ENCODE measurements around the gene ANKFN1.

Gene ANKFN1, protein sequence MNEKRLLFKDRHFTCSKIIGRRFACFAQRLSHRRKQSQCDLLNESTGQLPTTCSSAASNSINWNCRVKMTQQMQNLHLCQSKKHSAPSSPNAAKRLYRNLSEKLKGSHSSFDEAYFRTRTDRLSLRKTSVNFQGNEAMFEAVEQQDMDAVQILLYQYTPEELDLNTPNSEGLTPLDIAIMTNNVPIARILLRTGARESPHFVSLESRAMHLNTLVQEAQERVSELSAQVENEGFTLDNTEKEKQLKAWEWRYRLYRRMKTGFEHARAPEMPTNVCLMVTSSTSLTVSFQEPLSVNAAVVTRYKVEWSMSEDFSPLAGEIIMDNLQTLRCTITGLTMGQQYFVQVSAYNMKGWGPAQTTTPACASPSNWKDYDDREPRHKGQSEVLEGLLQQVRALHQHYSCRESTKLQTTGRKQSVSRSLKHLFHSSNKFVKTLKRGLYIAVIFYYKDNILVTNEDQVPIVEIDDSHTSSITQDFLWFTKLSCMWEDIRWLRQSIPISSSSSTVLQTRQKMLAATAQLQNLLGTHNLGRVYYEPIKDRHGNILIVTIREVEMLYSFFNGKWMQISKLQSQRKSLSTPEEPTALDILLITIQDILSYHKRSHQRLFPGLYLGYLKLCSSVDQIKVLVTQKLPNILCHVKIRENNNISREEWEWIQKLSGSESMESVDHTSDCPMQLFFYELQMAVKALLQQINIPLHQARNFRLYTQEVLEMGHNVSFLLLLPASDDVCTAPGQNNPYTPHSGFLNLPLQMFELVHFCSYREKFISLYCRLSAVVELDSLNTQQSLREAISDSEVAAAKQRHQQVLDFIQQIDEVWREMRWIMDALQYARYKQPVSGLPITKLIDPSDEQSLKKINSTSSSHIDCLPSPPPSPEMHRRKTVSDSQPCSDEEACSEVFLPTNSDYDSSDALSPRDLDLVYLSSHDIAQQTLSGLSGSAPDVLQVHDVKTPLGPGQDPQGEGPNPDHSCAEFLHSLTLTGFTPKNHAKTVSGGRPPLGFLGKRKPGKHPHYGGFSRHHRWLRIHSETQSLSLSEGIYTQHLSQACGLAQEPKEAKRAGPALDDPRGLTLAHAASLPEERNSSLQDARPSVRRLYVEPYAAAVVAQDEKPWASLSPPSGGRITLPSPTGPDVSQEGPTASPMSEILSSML

DNA sequence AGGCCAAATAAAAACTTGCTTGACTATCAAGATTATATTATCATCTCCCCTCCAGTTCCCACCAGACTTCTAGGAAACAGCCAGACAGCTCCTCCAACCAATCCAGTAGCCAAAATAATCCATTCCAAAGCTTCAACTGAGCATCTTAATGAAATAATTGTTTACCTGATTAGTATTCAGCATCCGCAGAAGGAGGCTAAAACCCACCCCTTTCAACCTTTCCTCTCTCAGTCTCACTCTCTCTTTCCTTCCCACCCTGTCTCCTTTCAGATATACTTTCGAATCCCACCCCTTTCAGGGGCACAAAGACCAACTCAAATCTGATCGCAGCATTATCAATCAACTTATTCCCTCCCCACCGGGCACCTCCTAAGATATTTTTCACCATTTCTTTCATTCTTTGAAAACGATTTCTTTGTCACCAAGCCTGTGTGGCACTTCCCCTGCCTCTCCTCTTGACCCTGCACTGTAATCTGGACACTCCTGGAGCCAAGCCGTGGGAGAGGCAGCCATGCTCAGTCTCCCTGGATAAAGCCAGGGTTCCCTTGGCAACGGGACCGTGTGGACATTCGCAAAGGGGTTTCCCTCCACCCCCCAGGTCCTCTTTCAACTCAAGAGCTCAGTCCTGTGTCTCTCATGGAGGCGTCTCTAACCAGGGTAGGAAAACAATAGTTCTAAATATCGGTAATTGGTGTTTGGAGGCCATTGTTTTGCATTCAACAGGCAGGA, at the start of gene ANKFN1:
Gene ANKFN1 (plus strand): TSS at position 602 of the 729 bp plus-strand sequence. CDS start 59,193 bp downstream, outside the sequence.
- in situ Hi-C loops (cut with HindIII; ENCODE audit: low sequenced_read_pairs) = no loop called here
- DNase-seq (ENCODE audit: low read depth, low spot score) = no peak
- TF ChIP-seq, protein P1, sequence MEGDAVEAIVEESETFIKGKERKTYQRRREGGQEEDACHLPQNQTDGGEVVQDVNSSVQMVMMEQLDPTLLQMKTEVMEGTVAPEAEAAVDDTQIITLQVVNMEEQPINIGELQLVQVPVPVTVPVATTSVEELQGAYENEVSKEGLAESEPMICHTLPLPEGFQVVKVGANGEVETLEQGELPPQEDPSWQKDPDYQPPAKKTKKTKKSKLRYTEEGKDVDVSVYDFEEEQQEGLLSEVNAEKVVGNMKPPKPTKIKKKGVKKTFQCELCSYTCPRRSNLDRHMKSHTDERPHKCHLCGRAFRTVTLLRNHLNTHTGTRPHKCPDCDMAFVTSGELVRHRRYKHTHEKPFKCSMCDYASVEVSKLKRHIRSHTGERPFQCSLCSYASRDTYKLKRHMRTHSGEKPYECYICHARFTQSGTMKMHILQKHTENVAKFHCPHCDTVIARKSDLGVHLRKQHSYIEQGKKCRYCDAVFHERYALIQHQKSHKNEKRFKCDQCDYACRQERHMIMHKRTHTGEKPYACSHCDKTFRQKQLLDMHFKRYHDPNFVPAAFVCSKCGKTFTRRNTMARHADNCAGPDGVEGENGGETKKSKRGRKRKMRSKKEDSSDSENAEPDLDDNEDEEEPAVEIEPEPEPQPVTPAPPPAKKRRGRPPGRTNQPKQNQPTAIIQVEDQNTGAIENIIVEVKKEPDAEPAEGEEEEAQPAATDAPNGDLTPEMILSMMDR (IDR thresholded peaks at IDR 0.05; ENCODE audit: low read depth, low read length) = no peak
- H3K4me3 ChIP-seq (ENCODE audit: low read depth, low read length) = no peak within 1 kb of the TSS

DNA sequence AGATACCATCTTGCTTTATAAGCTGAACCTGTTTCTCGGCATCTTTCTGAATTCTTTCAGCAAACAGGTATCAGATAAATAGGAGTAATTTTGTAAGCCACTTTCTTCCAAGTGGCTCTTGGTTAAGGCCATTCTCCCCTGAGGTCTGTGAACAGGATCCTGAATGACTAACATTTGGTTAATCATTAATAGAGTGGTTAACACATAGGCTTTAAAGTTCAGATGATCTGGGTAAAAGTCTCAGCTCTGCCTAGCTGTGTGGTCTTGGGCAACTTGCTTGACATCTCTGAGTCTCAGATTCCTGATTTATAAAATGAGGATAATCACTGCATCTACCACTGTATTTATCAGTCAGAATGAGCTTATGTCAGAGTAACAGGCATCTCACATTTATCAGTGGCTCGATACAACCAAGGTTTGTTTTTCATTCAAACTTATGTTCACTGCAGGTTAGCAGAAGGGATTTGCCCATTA, 44.4 kb upstream of the ANKFN1 start:
- in situ Hi-C loops (cut with HindIII; ENCODE audit: low sequenced_read_pairs) = no loop called here
- TF ChIP-seq, protein P1 (IDR thresholded peaks at IDR 0.05; ENCODE audit: low read depth, low read length) = no peak
- H3K4me3 ChIP-seq (ENCODE audit: low read depth, low read length) = no peak overlapping the region
- no peak for DNase-seq (ENCODE audit: low read depth, low spot score)

DNA sequence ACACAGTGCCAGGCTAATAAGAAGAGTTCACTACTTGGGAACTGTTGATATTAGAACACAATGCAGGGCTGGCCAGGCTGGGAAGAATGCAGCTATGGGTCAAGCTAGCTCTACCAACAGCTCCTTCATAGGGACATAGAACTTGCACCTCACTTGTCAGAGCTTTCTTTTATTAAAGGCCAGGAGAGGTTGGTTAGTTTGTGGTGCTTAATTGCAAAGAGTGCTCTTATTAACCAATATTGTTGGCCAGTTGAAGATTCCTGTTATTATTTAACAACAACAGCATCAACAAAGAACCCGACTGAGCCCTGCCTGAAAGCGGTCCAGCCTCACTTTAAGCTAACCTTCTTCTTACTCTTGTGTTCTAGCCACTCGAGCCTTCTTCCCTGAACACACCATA, 43.4 kb upstream of the ANKFN1 start:
- no peak overlapping the region for H3K4me3 ChIP-seq (ENCODE audit: low read depth, low read length)
- no peak for DNase-seq (ENCODE audit: low read depth, low spot score)
- in situ Hi-C loops (cut with HindIII; ENCODE audit: low sequenced_read_pairs) = no loop called here
- TF ChIP-seq, protein P1 (IDR thresholded peaks at IDR 0.05; ENCODE audit: low read depth, low read length) = no peak

DNA sequence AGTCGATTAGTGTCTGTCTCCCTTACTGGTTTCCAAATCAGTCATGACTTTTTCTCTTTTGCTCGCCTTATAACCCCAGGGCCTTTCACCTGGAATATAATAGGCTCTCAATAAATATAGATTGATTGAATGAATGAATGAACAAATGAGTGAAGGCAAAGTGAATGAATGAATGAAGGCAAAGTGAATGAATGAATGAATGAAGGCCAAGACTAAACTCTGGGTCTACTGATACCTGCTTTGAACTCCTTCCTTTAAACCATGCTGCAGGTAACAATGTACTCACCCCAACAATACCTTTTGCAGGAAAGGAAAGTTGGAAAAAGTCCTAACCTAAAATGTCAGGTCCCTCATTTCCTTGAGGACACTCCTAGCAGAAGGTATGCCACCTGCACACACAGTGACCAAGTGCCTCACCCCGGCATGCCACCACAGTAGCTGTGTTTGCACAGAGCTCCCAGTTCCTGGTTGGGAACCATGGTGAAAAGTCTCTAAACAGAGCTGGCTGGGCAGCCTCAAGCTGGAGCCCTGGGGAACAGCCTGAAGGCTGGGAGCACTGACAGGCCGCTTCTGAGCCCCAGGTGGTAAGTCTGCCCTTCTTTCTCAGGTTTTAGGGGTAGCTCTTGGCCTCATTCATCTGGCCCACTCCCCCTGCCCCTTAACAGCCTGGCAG, 42.7 kb upstream of the ANKFN1 start:
- in situ Hi-C loops (cut with HindIII; ENCODE audit: low sequenced_read_pairs) = no loop called here
- TF ChIP-seq, protein P1 (IDR thresholded peaks at IDR 0.05; ENCODE audit: low read depth, low read length) = no peak
- DNase-seq (ENCODE audit: low read depth, low spot score) = no peak
- H3K4me3 ChIP-seq (ENCODE audit: low read depth, low read length) = no peak overlapping the region

DNA sequence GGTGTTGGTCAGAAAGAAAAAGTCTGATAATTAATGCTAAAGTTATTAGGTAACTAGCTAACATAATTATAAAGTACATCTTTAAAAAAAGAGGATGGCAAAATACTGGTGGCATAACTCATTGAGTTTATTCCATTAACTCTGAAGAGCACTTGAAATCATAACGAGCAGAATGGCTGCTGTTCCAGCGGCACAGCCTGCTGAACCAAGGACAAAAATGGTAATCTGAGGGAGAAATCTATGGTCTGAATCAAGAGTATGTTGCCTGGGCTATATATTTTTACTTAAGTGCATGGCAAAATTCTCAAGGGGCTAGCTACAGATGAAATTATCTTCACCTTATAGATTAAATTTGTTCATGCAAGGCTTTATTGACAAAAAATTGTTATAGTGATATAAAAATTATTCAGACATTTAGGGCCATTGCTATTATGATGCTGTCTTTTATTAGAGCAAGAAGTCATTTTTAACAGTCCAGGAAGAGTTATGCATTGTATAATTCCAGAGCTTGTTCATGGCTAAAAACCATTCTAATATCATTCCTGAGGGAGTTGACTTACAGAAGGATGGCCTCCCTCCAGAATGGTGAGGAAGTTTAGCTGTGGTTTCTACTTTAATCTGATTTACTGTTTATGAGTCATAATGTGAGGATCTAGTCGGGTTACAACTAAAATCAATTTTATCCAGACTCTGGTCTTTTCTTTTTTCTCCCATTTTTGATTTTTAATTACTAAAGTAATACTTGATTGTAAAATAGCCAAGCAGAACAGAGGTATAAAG, 41.4 kb upstream of the ANKFN1 start:
- TF ChIP-seq, protein P1 (IDR thresholded peaks at IDR 0.05; ENCODE audit: low read depth, low read length) = no peak
- H3K4me3 ChIP-seq (ENCODE audit: low read depth, low read length) = no peak overlapping the region
- DNase-seq (ENCODE audit: low read depth, low spot score) = peak; percentile 74
- in situ Hi-C loops (cut with HindIII; ENCODE audit: low sequenced_read_pairs) = no loop called here

Measured in astrocyte of the spinal cord (primary cell).